ENCODE results near the gene LARP4B.

DNA sequence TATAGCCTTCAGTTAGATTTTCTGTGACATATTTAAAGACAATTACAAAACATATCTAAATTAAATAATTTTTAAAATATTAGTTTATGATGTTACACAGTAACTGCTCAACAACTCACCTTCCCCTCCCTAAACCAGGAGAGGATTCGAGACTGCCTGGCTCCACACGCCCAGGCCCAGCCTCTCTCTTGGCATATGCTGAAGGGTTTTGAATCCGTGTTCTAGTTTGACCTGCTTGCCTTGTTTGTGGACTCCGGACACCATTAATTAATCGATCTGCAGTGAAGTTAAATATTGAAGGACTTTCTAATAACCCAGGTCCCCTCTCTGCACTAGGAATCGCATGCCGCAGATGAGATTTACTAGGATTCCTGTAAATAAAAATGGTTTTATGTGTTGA lies 106.6 kb downstream of the LARP4B start:
- TF ChIP-seq EZH2phosphoT487 (IDR thresholded peaks at IDR 0.05; ENCODE audit: borderline replicate concordance, low read depth, low read length), result no peak
- no peak for TF ChIP-seq CTCF (conservative IDR thresholded peaks at IDR 0.05; ENCODE audit: low read length)

Data from OCI-LY7 (cell line).